Measurements from ENCODE around the gene CKAP2.

GRCh38 chr13:52447354-52447753 lies 7.9 kb upstream of the CKAP2 start:
- TF ChIP-seq, protein P1, sequence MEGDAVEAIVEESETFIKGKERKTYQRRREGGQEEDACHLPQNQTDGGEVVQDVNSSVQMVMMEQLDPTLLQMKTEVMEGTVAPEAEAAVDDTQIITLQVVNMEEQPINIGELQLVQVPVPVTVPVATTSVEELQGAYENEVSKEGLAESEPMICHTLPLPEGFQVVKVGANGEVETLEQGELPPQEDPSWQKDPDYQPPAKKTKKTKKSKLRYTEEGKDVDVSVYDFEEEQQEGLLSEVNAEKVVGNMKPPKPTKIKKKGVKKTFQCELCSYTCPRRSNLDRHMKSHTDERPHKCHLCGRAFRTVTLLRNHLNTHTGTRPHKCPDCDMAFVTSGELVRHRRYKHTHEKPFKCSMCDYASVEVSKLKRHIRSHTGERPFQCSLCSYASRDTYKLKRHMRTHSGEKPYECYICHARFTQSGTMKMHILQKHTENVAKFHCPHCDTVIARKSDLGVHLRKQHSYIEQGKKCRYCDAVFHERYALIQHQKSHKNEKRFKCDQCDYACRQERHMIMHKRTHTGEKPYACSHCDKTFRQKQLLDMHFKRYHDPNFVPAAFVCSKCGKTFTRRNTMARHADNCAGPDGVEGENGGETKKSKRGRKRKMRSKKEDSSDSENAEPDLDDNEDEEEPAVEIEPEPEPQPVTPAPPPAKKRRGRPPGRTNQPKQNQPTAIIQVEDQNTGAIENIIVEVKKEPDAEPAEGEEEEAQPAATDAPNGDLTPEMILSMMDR (IDR thresholded peaks at IDR 0.05): no peak
- TF ChIP-seq POLR2AphosphoS5 (IDR thresholded peaks at IDR 0.05) (no peak), EP300 (IDR thresholded peaks at IDR 0.05; ENCODE audit: low read depth) (no peak), POLR2A (IDR thresholded peaks at IDR 0.05) (no peak)
